Body of pancreas (tissue), 4 donors: ENCODE results near the gene SNTG2. TPM values are rescaled to one million over a fixed set of nuclear protein-coding genes. Genes with fewer than 3 reads are reported as not detected.

Experiments used
- ATAC-seq: fragments of 150-250 bp; one replicate; pipeline ENCODE4 v1.9.1; 2016
- DNase-seq, 4 donors: peaks; one replicate each; pipeline ENCODE4 v3.0.0-alpha.2; 2019
- H3K27ac ChIP-seq, 4 donors: fragments of 200-600 bp; sonication (generic); 1 replicate in 3 of 4; 2 replicates in 1 of 4; pipeline versions ENCODE4 v1.5.1 to v1.6.1; 2016 to 2019; ENCODE audit warnings: mild to moderate bottlenecking in 1 of 4, mixed read lengths in 1 of 4, moderate library complexity in 1 of 4
- H3K27me3 ChIP-seq, 2 donors: fragments of 200-600 bp; sonication (generic); one replicate each; pipeline ENCODE4 v1.6.0; 2016; ENCODE audit warnings: mild to moderate bottlenecking in 1 of 2
- H3K36me3 ChIP-seq, 2 donors: fragments of 200-600 bp; sonication (generic); replicated peaks in 1 of 2; 2 replicates each; pipeline ENCODE4 v1.5.1; 2016; ENCODE audit warnings: low read depth in 2 of 2; ENCODE audit not compliant: insufficient read depth in 1 of 2
- H3K4me1 ChIP-seq: fragments of 200-600 bp; sonication (generic); one replicate; pipeline ENCODE4 v1.6.0; 2016
- H3K4me3 ChIP-seq, 2 donors: fragments of 200-600 bp; sonication (generic); 1 replicate in 1 of 2; 2 replicates in 1 of 2; pipeline ENCODE4 v1.5.1; 2016 to 2019
- H3K9me3 ChIP-seq, 3 donors: fragments of 200-600 bp; sonication (generic); 1 replicate in 2 of 3; 2 replicates in 1 of 3; pipeline ENCODE4 v1.5.1; 2016
- POLR2A ChIP-seq, 3 donors: fragments of 450-650 bp; IDR thresholded peaks; one replicate each; pipeline ENCODE4 v1.6.1; 2016; ENCODE audit warnings: antibody characterized with exemption in 3 of 3, mild to moderate bottlenecking in 2 of 3
- WGBS, 2 donors: methylation state at CpG; one replicate each; pipeline ENCODE4 v1.1.5; 2017; 5-methylcytosine and 5-hydroxymethylcytosine counted together
- intact Hi-C: fragments of 100-400 bp; cut with DNase I; formaldehyde crosslinking; loops from one replicate; pipeline ENCODE4 v1.15.1; 2023
- total RNA-seq, 2 donors: library from RNA; depleted of rRNA; stranded (reverse); fragments of >200 nt; gene quantifications; one replicate each; pipeline ENCODE4 v1.1.0, GENCODE V29; 2016
- TF ChIP-seq, protein P1 (sequence below), 7 experiments: fragments of 450-650 bp in 4 of 7; fragments of 200-600 bp in 3 of 7; sonication (generic) in 3 of 7; IDR thresholded peaks; one replicate each; pipeline ENCODE4 v1.5.1; 2016 to 2019; ENCODE audit warnings: antibody characterized with exemption in 7 of 7

SNTG2 gene
- total RNA-seq, 2 donors from 2014 or later = 11.9 to 18.7 TPM

DNA sequence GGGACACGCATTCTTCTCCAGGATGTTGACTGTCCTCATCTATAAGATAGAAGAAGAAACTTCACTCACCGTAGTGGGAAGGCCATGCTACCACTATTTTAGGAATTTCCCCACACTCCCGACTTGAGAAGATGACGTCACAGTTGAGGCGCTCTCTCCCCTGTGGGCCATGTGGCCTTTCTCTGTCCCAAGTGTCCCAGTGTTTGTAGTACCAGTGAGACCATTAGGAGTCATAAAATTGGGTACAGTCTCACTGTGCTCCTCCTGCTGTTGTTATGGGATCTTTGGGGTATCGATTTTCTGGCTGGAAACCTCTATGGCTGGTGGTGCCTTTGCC, 7.2 kb upstream of the SNTG2 start:
- no peak overlapping the region for H3K4me3 ChIP-seq
- TF ChIP-seq POLR2A (IDR thresholded peaks at IDR 0.05) = no peak
- TF ChIP-seq, protein P1, sequence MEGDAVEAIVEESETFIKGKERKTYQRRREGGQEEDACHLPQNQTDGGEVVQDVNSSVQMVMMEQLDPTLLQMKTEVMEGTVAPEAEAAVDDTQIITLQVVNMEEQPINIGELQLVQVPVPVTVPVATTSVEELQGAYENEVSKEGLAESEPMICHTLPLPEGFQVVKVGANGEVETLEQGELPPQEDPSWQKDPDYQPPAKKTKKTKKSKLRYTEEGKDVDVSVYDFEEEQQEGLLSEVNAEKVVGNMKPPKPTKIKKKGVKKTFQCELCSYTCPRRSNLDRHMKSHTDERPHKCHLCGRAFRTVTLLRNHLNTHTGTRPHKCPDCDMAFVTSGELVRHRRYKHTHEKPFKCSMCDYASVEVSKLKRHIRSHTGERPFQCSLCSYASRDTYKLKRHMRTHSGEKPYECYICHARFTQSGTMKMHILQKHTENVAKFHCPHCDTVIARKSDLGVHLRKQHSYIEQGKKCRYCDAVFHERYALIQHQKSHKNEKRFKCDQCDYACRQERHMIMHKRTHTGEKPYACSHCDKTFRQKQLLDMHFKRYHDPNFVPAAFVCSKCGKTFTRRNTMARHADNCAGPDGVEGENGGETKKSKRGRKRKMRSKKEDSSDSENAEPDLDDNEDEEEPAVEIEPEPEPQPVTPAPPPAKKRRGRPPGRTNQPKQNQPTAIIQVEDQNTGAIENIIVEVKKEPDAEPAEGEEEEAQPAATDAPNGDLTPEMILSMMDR (IDR thresholded peaks at IDR 0.05) = no peak
- intact Hi-C loops = no loop called here
- DNase-seq = no peak
- WGBS, 2 donors = 87 to 97% methylated on average over 6 of the region's 6 CpGs
- no peaks in the 10 kb centered on the region for H3K27me3 ChIP-seq
- H3K4me1 ChIP-seq = peaks cover 4% of the 10 kb centered on the region
- H3K27ac ChIP-seq = no peak overlapping the region
- no peak for ATAC-seq
- H3K36me3 ChIP-seq = no peaks in the 10 kb centered on the region
- H3K9me3 ChIP-seq = no peaks in the 10 kb centered on the region

DNA sequence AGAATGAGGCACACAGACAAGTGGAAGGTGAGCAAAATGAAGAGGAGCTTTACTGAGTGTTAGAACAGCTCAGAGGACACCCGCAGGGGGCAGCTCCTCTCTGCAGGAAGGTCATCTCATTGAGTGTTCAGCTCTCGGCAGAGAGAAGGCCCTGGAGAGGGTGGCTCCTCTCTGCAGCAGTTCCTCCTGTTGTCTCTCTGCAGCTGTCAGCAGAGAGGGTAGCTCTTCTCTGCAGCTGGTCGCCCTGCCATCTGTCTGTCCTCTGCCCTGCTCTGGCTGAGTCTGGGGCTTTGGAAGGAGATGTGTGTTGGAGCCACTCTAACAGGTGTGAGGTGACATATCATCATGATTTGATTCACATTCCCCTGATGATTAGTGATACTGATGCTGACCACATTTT, 6.8 kb upstream of the SNTG2 start:
- 63 to 80% methylated on average over 3 of the region's 3 CpGs for WGBS, 2 donors
- DNase-seq (no peak), ATAC-seq (no peak)
- intact Hi-C loops = no loop called here
- no peak overlapping the region for H3K4me3 ChIP-seq
- no peaks in the 10 kb centered on the region for H3K36me3 ChIP-seq
- H3K27ac ChIP-seq = no peak overlapping the region
- no peak for TF ChIP-seq POLR2A (IDR thresholded peaks at IDR 0.05)
- TF ChIP-seq, protein P1 (IDR thresholded peaks at IDR 0.05) = no peak
- H3K9me3 ChIP-seq = no peaks in the 10 kb centered on the region
- H3K27me3 ChIP-seq = no peaks in the 10 kb centered on the region
- peaks cover 4% of the 10 kb centered on the region for H3K4me1 ChIP-seq

DNA sequence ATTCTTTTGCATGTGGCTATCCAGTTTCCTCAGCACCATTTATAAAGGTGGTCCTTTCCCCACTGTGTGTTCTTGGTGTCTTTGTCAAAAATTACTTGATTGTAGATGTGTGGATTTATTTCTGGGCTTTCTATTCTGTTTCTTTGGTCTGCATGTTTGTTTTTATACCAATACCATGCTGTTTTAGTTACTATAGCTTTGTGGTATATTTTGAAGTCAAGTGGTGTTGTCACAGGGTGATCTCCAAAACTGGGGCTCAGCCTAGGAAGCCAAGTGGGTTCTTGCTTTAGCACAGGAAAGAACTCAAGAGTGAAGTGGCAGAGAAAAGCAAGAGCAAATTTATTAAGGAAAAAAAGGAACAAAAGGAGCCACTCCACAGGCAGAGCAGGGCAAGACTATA, 6.0 kb upstream of the SNTG2 start:
- no peaks in the 10 kb centered on the region for H3K36me3 ChIP-seq
- TF ChIP-seq, protein P1 (IDR thresholded peaks at IDR 0.05) = no peak
- TF ChIP-seq POLR2A (IDR thresholded peaks at IDR 0.05) = no peak
- DNase-seq = no peak
- H3K4me3 ChIP-seq = no peak overlapping the region
- H3K27me3 ChIP-seq = no peaks in the 10 kb centered on the region
- H3K27ac ChIP-seq = no peak overlapping the region
- ATAC-seq = no peak
- intact Hi-C loops = no loop called here
- no peaks in the 10 kb centered on the region for H3K9me3 ChIP-seq
- H3K4me1 ChIP-seq = peaks cover 7% of the 10 kb centered on the region

DNA sequence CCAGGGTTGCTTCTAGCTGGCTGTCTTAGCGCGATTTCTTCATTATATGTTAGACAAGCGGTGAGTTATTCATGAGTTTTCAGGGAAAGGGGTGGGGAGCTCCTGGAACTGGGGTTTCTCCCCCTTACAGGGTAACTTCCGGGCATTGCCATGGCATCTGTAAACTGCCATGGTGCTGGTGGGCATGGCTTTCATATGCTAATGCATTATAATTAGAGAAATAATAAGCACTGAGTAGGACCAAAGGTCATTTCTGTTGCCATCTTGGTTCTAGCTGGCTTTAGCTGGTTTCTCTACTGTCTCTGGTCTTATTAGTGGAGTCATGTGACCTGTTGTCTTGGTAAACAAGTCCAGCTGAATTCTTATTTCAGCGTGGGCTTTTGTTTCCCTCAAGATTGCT, 5.5 kb upstream of the SNTG2 start:
- ATAC-seq (no peak), DNase-seq (no peak)
- H3K9me3 ChIP-seq = no peaks in the 10 kb centered on the region
- TF ChIP-seq, protein P1 (IDR thresholded peaks at IDR 0.05) = no peak
- no peak for TF ChIP-seq POLR2A (IDR thresholded peaks at IDR 0.05)
- no peaks in the 10 kb centered on the region for H3K27me3 ChIP-seq
- H3K4me3 ChIP-seq = no peak overlapping the region
- WGBS, 2 donors = 86 to 92% methylated on average over 5 of the region's 5 CpGs
- intact Hi-C loops = no loop called here
- H3K36me3 ChIP-seq = no peaks in the 10 kb centered on the region
- H3K4me1 ChIP-seq = peaks cover 11% of the 10 kb centered on the region
- H3K27ac ChIP-seq = no peak overlapping the region

DNA sequence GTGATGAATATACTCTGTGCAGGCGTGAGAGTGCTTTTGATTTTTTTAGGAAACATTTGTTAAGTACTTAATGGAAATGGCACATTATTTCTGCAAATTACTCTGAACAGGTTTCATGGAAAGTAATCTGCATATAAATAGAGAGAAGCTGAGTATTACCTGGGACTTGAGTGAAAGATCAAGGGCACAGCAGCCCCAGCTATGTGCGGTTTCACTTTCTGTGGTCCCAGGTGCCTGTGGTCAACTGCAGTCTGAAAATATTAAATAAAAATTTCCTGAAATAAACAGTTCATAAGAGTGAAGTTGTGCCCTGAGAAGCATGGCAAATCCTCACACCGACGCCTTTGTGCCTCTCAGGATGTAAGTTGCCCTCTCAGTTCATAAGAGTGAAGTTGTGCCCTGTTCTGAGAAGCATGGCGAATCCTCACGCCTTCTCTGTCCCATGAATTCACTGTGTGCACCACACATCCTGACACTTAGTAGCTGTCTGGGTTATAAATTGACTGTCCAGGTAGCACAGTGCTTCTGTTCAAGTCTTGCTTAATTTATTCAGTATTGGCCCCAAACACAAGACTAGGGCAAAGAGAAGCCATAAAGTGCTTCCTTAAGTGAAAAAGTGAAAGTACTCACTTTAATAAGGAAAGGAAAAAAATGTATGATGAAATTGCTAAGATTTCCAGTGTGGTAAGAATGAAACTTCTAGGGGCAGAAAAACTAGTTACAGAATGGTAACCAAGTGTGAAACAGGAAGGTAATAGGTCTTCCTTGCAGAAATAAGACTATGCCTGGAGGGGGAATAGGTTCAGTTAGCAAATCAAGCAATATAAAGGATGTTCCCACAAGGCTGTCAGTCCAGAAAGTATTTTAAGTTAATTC, 4.3 kb upstream of the SNTG2 start:
- ATAC-seq = no peak
- Histone ChIP-seq H3K36me3 (no peaks in the 10 kb centered on the region), H3K27me3 (peaks cover 0 to 3% of the 10 kb centered on the region in 2 donors), H3K4me3 (no peak overlapping the region), H3K27ac (no peak overlapping the region), H3K9me3 (no peaks in the 10 kb centered on the region), H3K4me1 (peaks cover 16% of the 10 kb centered on the region)
- TF ChIP-seq, protein P1 (IDR thresholded peaks at IDR 0.05) = no peak
- no peak for TF ChIP-seq POLR2A (IDR thresholded peaks at IDR 0.05)
- 73 to 86% methylated on average over 6 of the region's 6 CpGs for WGBS, 2 donors
- no peak for DNase-seq
- intact Hi-C loops = no loop called here
